GM12878 (cell line): ENCODE measurements around the gene GRIK2.

Experiments
- ASH2L ChIP-seq: fragments of 300-600, 200-600 bp; sonication (generic); IDR thresholded peaks from 2 replicates; pipeline ENCODE4 v1.6.1; 2017; ENCODE audit warnings: low read depth, mild to moderate bottlenecking, borderline replicate concordance
- CTCF ChIP-seq, 3 experiments: IDR thresholded peaks in 2 of 3; conservative IDR thresholded peaks in 1 of 3; 2 replicates each; pipeline ENCODE4 v1.5.1; 2011; ENCODE audit warnings: low read depth in 3 of 3, low read length in 3 of 3, mild to moderate bottlenecking in 3 of 3, control low read depth in 2 of 3, moderate library complexity in 2 of 3, inconsistent platforms in 1 of 3, mixed read lengths in 1 of 3; ENCODE audit not compliant: control insufficient read depth in 2 of 3, insufficient read depth in 1 of 3; ENCODE audit errors: extremely low read depth in 1 of 3
- E2F4 ChIP-seq: IDR thresholded peaks from 2 replicates; pipeline ENCODE4 v1.6.1; 2012; ENCODE audit warnings: low read depth, low read length, improper control_type of control experiment
- EP300 ChIP-seq, 2 experiments: fragments of 150-350 bp in 1 of 2; IDR thresholded peaks; 2 replicates each; pipeline ENCODE4 v1.6.1; 2011 to 2012; ENCODE audit warnings: low read depth in 2 of 2, low read length in 2 of 2, borderline replicate concordance in 1 of 2, improper control_type of control experiment in 1 of 2, inconsistent platforms in 1 of 2; ENCODE audit not compliant: control insufficient read depth in 1 of 2
- MAX ChIP-seq: IDR thresholded peaks from 2 replicates; pipeline ENCODE4 v1.6.1; 2012; ENCODE audit warnings: low read depth, low read length, improper control_type of control experiment
- MTA3 ChIP-seq: IDR thresholded peaks from 2 replicates; pipeline ENCODE4 v1.6.1; 2012; ENCODE audit warnings: low read length, inconsistent platforms, borderline replicate concordance
- NFIC ChIP-seq: IDR thresholded peaks from 2 replicates; pipeline ENCODE4 v1.6.1; 2012; ENCODE audit warnings: low read depth, mild to moderate bottlenecking, inconsistent platforms, low read length, moderate library complexity
- POLR2A ChIP-seq: IDR thresholded peaks from 2 replicates; pipeline ENCODE4 v1.6.1; 2011; ENCODE audit warnings: low read depth, mild to moderate bottlenecking, low read length
- POLR2AphosphoS2 ChIP-seq: IDR thresholded peaks from 2 replicates; pipeline ENCODE4 v1.6.1; 2011; ENCODE audit warnings: low read depth, mild to moderate bottlenecking, low read length, improper control_type of control experiment, moderate library complexity
- POLR2AphosphoS5 ChIP-seq: IDR thresholded peaks from 2 replicates; pipeline ENCODE4 v1.6.1; 2011; ENCODE audit warnings: mild to moderate bottlenecking, low read length, inconsistent platforms
- SUZ12 ChIP-seq: fragments of 200-600 bp; sonication (generic); IDR thresholded peaks from one replicate; pipeline ENCODE4 v1.6.1; 2018; ENCODE audit warnings: antibody characterized with exemption, mild to moderate bottlenecking; ENCODE audit not compliant: unreplicated experiment
- TBL1XR1 ChIP-seq: IDR thresholded peaks from 2 replicates; pipeline ENCODE4 v1.6.1; 2012; ENCODE audit warnings: low read depth, low read length, improper control_type of control experiment

- TF ChIP-seq MAX: no peak
- TF ChIP-seq CTCF (IDR thresholded peaks at IDR 0.05 in 2 of 3, conservative IDR thresholded peaks at IDR 0.05 in 1 of 3; ENCODE audit: control insufficient read depth in 2 of 3, extremely low read depth in 1 of 3, insufficient read depth in 1 of 3, low read depth in 3 of 3, low read length in 3 of 3): no peak
- no peak for TF ChIP-seq E2F4
- no peak for TF ChIP-seq SUZ12
- TF ChIP-seq POLR2A: no peak
- TF ChIP-seq POLR2AphosphoS2: no peak
- TF ChIP-seq POLR2AphosphoS5: no peak
- TF ChIP-seq ASH2L: no peak
- no peak for TF ChIP-seq MTA3
- TF ChIP-seq EP300 (IDR thresholded peaks at IDR 0.05; ENCODE audit: borderline replicate concordance in 1 of 2, control insufficient read depth in 1 of 2, low read depth in 2 of 2, low read length in 2 of 2): no peak
- TF ChIP-seq TBL1XR1: no peak
- no peak for TF ChIP-seq NFIC
Measured at GRCh38 chr6:101762851-101763250, 369.3 kb downstream of the GRIK2 start.
